K562 (cell line): Measurements from ENCODE around the gene ISOC1. TPM values are rescaled to one million over a fixed set of nuclear protein-coding genes. Genes with fewer than 3 reads are reported as not detected.
A peak's percentile ranks its signal among the peaks of the same experiment; 100 is the strongest.

Experiments used
- ATAC-seq: fragments of 200-7000 bp; cut with Tn5 transposase; 3 replicates; pipeline ENCODE4 v1.9.1; 2020; ENCODE audit warnings: moderate library complexity
- BruUV-seq: library from RNA; stranded (reverse); fragments of 400-500 nt; replicated peaks from 2 replicates; lab custom pipeline; 2021; lab: Mats Ljungman, UMichigan
- CTCF ChIA-PET: fragments of 300-600 bp; formaldehyde crosslinking; extraction: SDS; loops from one replicate; lab custom pipeline; 2021; ENCODE audit warnings: low intra/inter-chr PET ratio; lab: Yijun Ruan, JAX
- POLR2A ChIA-PET: fragments of 300-600, 350-650 bp; sonication (Branson Sonifier 250); formaldehyde crosslinking; extraction: SDS; loops from one replicate; lab custom pipeline; 2021; ENCODE audit warnings: antibody characterized with exemption, inconsistent platforms; lab: Yijun Ruan, JAX
- DNase-seq, 4 experiments: peaks; one replicate each; pipeline versions ENCODE4 v3.0.0 to v3.0.0-alpha.2; 2011 to 2018; ENCODE audit warnings: low spot score in 3 of 4, mixed read lengths in 3 of 4; ENCODE audit errors: extremely low read depth in 1 of 4
- FAIRE-seq: peaks from 2 replicates; lab custom pipeline; 2011; peaks lifted over from hg19 to GRCh38; lab: Jason Lieb, UNC
- H2AFZ ChIP-seq: 2 replicates; pipeline ENCODE4 v1.6.0; 2011; ENCODE audit warnings: low read depth, low read length, control low read depth, inconsistent platforms
- H3K27ac ChIP-seq: fragments of 200-600 bp; 3 replicates; pipeline ENCODE4 v1.8.0; 2011; ENCODE audit warnings: low read depth, mild to moderate bottlenecking, control low read depth, inconsistent platforms, low read length, moderate library complexity, mixed read lengths; ENCODE audit errors: extremely low read depth
- H3K27me3 ChIP-seq, 2 experiments: fragments of 300-600 bp in 1 of 2; 2 replicates in 1 of 2; 3 replicates in 1 of 2; pipeline versions ENCODE4 v1.6.0 to v1.8.0; 2011; ENCODE audit warnings: inconsistent platforms in 2 of 2, low read length in 2 of 2, mild to moderate bottlenecking in 1 of 2, mixed read lengths in 1 of 2, moderate library complexity in 1 of 2; ENCODE audit not compliant: control insufficient read depth in 2 of 2, insufficient read depth in 2 of 2
- H3K36me3 ChIP-seq: fragments of 300-600 bp; 3 replicates; pipeline ENCODE4 v1.8.0; 2011; ENCODE audit warnings: mild to moderate bottlenecking, low read length, inconsistent platforms; ENCODE audit not compliant: control insufficient read depth, insufficient read depth
- H3K4me1 ChIP-seq, 2 experiments: fragments of 200-600 bp in 1 of 2; replicated peaks in 1 of 2; 2 replicates in 1 of 2; 3 replicates in 1 of 2; pipeline versions ENCODE4 v1.5.1 to v1.8.0; 2011; ENCODE audit warnings: inconsistent platforms in 2 of 2, low read length in 2 of 2, mild to moderate bottlenecking in 1 of 2, mixed read lengths in 1 of 2, moderate library complexity in 1 of 2; ENCODE audit not compliant: control insufficient read depth in 2 of 2, insufficient read depth in 2 of 2
- H3K4me2 ChIP-seq: 2 replicates; pipeline ENCODE4 v1.6.1; 2011; ENCODE audit warnings: low read length, control low read depth, inconsistent platforms, mixed read lengths; ENCODE audit not compliant: insufficient read depth
- H3K4me3 ChIP-seq: fragments of 200-600 bp; sonication (generic), shearing (Covaris generic); 2 replicates; pipeline ENCODE4 v1.5.1; 2016; ENCODE audit warnings: control low read depth, inconsistent platforms
- H3K79me2 ChIP-seq: fragments of 200-600 bp; 3 replicates; pipeline ENCODE4 v1.8.0; 2011; ENCODE audit warnings: low read length, inconsistent platforms; ENCODE audit not compliant: control insufficient read depth, insufficient read depth
- H3K9ac ChIP-seq, 2 experiments: 2 replicates each; pipeline versions ENCODE4 v1.6.0 to v1.6.1; 2011; ENCODE audit warnings: low read depth in 2 of 2, low read length in 2 of 2, control low read depth in 1 of 2, inconsistent platforms in 1 of 2, mild to moderate bottlenecking in 1 of 2, mixed read lengths in 1 of 2; ENCODE audit not compliant: insufficient read depth in 1 of 2
- H3K9me1 ChIP-seq: one replicate; pipeline ENCODE4 v1.6.0; 2011; ENCODE audit warnings: inconsistent platforms, mild to moderate bottlenecking, low read length, moderate library complexity; ENCODE audit not compliant: control insufficient read depth, insufficient read depth
- H3K9me3 ChIP-seq: replicated peaks from 2 replicates; pipeline ENCODE4 v1.5.1; 2011; ENCODE audit warnings: low read depth, low read length, inconsistent platforms; ENCODE audit not compliant: control insufficient read depth, insufficient read depth
- H4K20me1 ChIP-seq: replicated peaks from 2 replicates; pipeline ENCODE4 v1.6.1; 2011; ENCODE audit warnings: low read length, inconsistent platforms, mixed read lengths; ENCODE audit not compliant: control insufficient read depth, insufficient read depth
- CEBPB ChIP-seq: fragments of 450-650 bp; IDR thresholded peaks from 2 replicates; pipeline ENCODE4 v1.6.1; 2016; ENCODE audit warnings: missing genetic modification characterization, missing compliant biosample characterization
- DIDO1 ChIP-seq: fragments of 450-650 bp; IDR thresholded peaks from 2 replicates; pipeline ENCODE4 v1.6.1; 2016; ENCODE audit warnings: low read depth, missing biosample characterization, missing genetic modification characterization
- TEAD2 ChIP-seq: fragments of 450-650 bp; IDR thresholded peaks from 2 replicates; pipeline ENCODE4 v1.6.1; 2016; ENCODE audit warnings: missing genetic modification characterization, control low read depth, missing compliant biosample characterization
- WGBS: fragments of 100-300 bp; shearing (Covaris generic); methylation state at CpG from one replicate; pipeline ENCODE4 v1.1.6; 2016; ENCODE audit warnings: low coverage, mixed read lengths; ENCODE audit not compliant: insufficient coverage; ENCODE audit errors: missing lambda C conversion rate; 5-methylcytosine and 5-hydroxymethylcytosine counted together
- in situ Hi-C: fragments of 300-500 bp; cut with MboI; formaldehyde crosslinking; loops from 4 replicates; pipeline ENCODE4 v1.15.0; 2018; ENCODE audit warnings: inconsistent platforms, mixed read lengths
- intact Hi-C: fragments of 100-400 bp; cut with micrococcal nuclease; formaldehyde crosslinking; loops from 2 replicates; pipeline ENCODE4 v1.14.2; 2022
- polyA plus RNA-seq, 8 experiments: library from polyadenylated mRNA; depleted of rRNA in 4 of 8; stranded (reverse) in 5 of 8; unstranded in 3 of 8; fragments of >200 nt; fragmentation: Nextera tagmentation in 2 of 8; fragmentation: Illumina TruSeq in 1 of 8; extraction: Ambion mirVana in 2 of 8; extraction: Trizol in 1 of 8; gene quantifications; 2 replicates each; pipeline versions ENCODE4 v1.2.1 to v1.2.3, GENCODE V29; 2011 to 2014; ENCODE audit warnings: inconsistent platforms in 1 of 8, missing spikeins in 1 of 8
- total RNA-seq, 7 experiments: library from RNA; depleted of rRNA in 6 of 7; stranded (reverse); fragments of >200 nt in 6 of 7; fragmentation: Illumina TruSeq in 2 of 7; extraction: Trizol in 2 of 7; gene quantifications; 2 replicates each; pipeline versions ENCODE4 v1.2.1 to v1.2.3, GENCODE V29; 2011 to 2021; ENCODE audit warnings: low replicate concordance in 1 of 7
- TF ChIP-seq, protein P1 (sequence below), 2 experiments: fragments of 450-650 bp in 1 of 2; sonication (generic) in 1 of 2; formaldehyde crosslinking in 1 of 2; IDR thresholded peaks in 1 of 2; conservative IDR thresholded peaks in 1 of 2; 2 replicates each; pipeline versions ENCODE4 v1.6.1 to v1.8.1; 2016 to 2023; ENCODE audit warnings: mild to moderate bottlenecking in 2 of 2, moderate library complexity in 2 of 2, inconsistent platforms in 1 of 2, missing genetic modification reagents in 1 of 2
- TF ChIP-seq, protein P2 (sequence below): fragments of 250-450 bp; sonication (Bioruptor Pico); IDR thresholded peaks from 2 replicates; pipeline ENCODE4 v1.8.0; 2021; ENCODE audit warnings: moderate library complexity, mild to moderate bottlenecking, inconsistent platforms

Gene ISOC1
- total and polyA plus RNA-seq, 9 of the 15 experiments (the other 6 are each of a cell fraction or from before 2014, with no cell fraction given) = 14.0 to 67.9 (median 51.3) TPM

DNA sequence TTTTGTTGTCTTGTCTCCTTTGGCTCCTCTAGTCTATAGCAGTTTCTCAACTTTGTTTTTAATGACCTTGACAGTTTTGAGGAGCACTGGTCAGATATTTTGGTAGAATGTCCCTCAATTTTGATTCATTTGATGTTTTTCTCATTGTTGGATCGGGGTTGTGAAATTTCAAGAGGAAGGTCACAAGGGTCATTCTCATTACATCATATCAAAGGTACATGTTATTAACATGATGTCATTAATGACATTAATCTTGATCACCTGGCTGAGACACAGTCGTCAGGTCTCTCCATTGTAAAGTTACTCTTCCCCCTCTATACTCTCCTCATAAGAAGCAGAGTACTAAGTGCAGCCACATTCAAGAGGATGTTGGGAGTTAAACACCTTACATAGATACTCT, 7.2 kb downstream of the ISOC1 start:
- Histone ChIP-seq H3K9me1 (no peaks in the 10 kb centered on the region), H3K36me3 (peaks cover 30% of the 10 kb centered on the region; the same call in 2 of the 3 replicates), H3K27me3 (no peaks in the 10 kb centered on the region), H3K79me2 (peaks cover 80% of the 10 kb centered on the region), H4K20me1 (no peaks in the 10 kb centered on the region; the same call in 1 of the 2 replicates), H3K9ac (no peak overlapping the region), H3K9me3 (no peaks in the 10 kb centered on the region), H3K4me3 (no peak overlapping the region), H3K4me1 (peaks cover 0 to 25% of the 10 kb centered on the region in 2 experiments; a peak in 3 of 5 replicates), H2AFZ (no peak overlapping the region), H3K4me2 (no peak overlapping the region), H3K27ac (no peak overlapping the region)
- in situ Hi-C loops = no loop called here
- TF ChIP-seq, protein P1, sequence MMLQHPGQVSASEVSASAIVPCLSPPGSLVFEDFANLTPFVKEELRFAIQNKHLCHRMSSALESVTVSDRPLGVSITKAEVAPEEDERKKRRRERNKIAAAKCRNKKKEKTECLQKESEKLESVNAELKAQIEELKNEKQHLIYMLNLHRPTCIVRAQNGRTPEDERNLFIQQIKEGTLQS (IDR thresholded peaks at IDR 0.05) = peak; percentile 50
- TF ChIP-seq, protein P1 (CRISPR knock-in tag; conservative IDR thresholded peaks at IDR 0.05) = no peak
- TF ChIP-seq TEAD2 (tag) = no peak
- TF ChIP-seq, protein P2, sequence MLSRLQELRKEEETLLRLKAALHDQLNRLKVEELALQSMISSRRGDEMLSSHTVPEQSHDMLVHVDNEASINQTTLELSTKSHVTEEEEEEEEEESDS (CRISPR knock-in tag) = no peak
- peak; percentile 60; the same call in 1 of the 2 replicates for TF ChIP-seq CEBPB (tag)
- TF ChIP-seq DIDO1 = no peak
- no peak for FAIRE-seq
- no peak for ATAC-seq
- WGBS = 79% methylated on average over 2 of the region's 2 CpGs
- CTCF ChIA-PET = no interaction called here
- DNase-seq = no peak
- no TSS peak for BruUV-seq
- intact Hi-C loops = no loop called here
- POLR2A ChIA-PET = no interaction called here
